GM12878 (cell line): ENCODE data around the gene REEP3. TPM values are rescaled to one million over a fixed set of nuclear protein-coding genes. Genes with fewer than 3 reads are reported as not detected.
"Not testable (repeated sequence)": the region's sequence is repeated elsewhere in the genome, so short reads cannot be mapped to it uniquely, and the experiment has no call there.

Experiments
- ATAC-seq: fragments of 200-7000 bp; cut with Tn5 transposase; 3 replicates; pipeline ENCODE4 v1.9.1; 2020; ENCODE audit warnings: mild to moderate bottlenecking, moderate library complexity
- BruUV-seq: library from RNA; stranded (reverse); fragments of 400-500 nt; replicated peaks from 2 replicates; lab custom pipeline; 2021; lab: Mats Ljungman, UMichigan
- CTCF ChIA-PET: fragments of 300-600 bp; sonication (Branson Sonifier 250); formaldehyde crosslinking; extraction: SDS; loops from one replicate; lab custom pipeline; 2021; ENCODE audit warnings: inconsistent platforms; lab: Yijun Ruan, JAX
- POLR2A ChIA-PET: fragments of 350-600 bp; formaldehyde crosslinking; extraction: SDS; loops from one replicate; lab custom pipeline; 2021; ENCODE audit warnings: inconsistent platforms; lab: Charles Lee
- RAD21 ChIA-PET: fragments of 300-600 bp; sonication (Branson Sonifier 250); formaldehyde crosslinking; loops from one replicate; lab custom pipeline; 2023; ENCODE audit warnings: antibody characterized with exemption; ENCODE audit not compliant: unreplicated experiment; lab: Charles Lee
- SMC1A ChIA-PET: fragments of 300-600 bp; sonication (Branson Sonifier 250); formaldehyde crosslinking; loops from one replicate; lab custom pipeline; 2023; ENCODE audit not compliant: unreplicated experiment, uncharacterized antibody; lab: Charles Lee
- DNase-seq: peaks from one replicate; pipeline ENCODE4 v3.0.0-alpha.2; 2011; ENCODE audit warnings: low read depth, low spot score
- FAIRE-seq: peaks from 3 replicates; lab custom pipeline; 2011; peaks lifted over from hg19 to GRCh38; lab: Jason Lieb, UNC
- H2AFZ ChIP-seq: 2 replicates; pipeline ENCODE4 v1.6.0; 2011; ENCODE audit warnings: low read depth, low read length, control low read depth; ENCODE audit not compliant: control insufficient read depth
- H3K27ac ChIP-seq: 2 replicates; pipeline ENCODE4 v1.5.1; 2011; ENCODE audit warnings: control low read depth; ENCODE audit not compliant: control insufficient read depth, insufficient read depth
- H3K27me3 ChIP-seq, 2 experiments: replicated peaks in 1 of 2; 2 replicates each; pipeline versions ENCODE4 v1.6.0 to v1.6.1; 2011; ENCODE audit warnings: low read length in 1 of 2; ENCODE audit not compliant: control insufficient read depth in 2 of 2, insufficient read depth in 2 of 2
- H3K36me3 ChIP-seq, 2 experiments: 2 replicates each; pipeline ENCODE4 v1.5.1; 2011; ENCODE audit warnings: low read length in 1 of 2; ENCODE audit not compliant: control insufficient read depth in 2 of 2, insufficient read depth in 2 of 2
- H3K4me1 ChIP-seq: 2 replicates; pipeline ENCODE4 v1.6.1; 2011; ENCODE audit warnings: mild to moderate bottlenecking, low read length, moderate library complexity, mixed read lengths; ENCODE audit not compliant: control insufficient read depth, insufficient read depth
- H3K4me2 ChIP-seq: 2 replicates; pipeline ENCODE4 v1.6.0; 2011; ENCODE audit warnings: control low read depth; ENCODE audit not compliant: control insufficient read depth, insufficient read depth
- H3K4me3 ChIP-seq: fragments of 200-600 bp; sonication (generic); 2 replicates; pipeline ENCODE4 v1.5.1; 2016
- H3K79me2 ChIP-seq: 2 replicates; pipeline ENCODE4 v1.6.0; 2011; ENCODE audit warnings: low read length; ENCODE audit not compliant: control insufficient read depth, insufficient read depth
- H3K9ac ChIP-seq: 2 replicates; pipeline ENCODE4 v1.8.0; 2011; ENCODE audit warnings: low read length, control low read depth, mixed read lengths; ENCODE audit not compliant: control insufficient read depth, insufficient read depth
- H3K9me3 ChIP-seq: replicated peaks from 3 replicates; pipeline ENCODE4 v1.5.1; 2011; ENCODE audit warnings: mild to moderate bottlenecking, low read length; ENCODE audit not compliant: control insufficient read depth, insufficient read depth
- H4K20me1 ChIP-seq: 2 replicates; pipeline ENCODE4 v1.6.0; 2011; ENCODE audit not compliant: control insufficient read depth, insufficient read depth
- CBX5 ChIP-seq: sonication (generic); IDR thresholded peaks from 2 replicates; pipeline ENCODE4 v1.6.1; 2016; ENCODE audit warnings: low read depth, moderate library complexity, mild to moderate bottlenecking, inconsistent platforms
- CHD2 ChIP-seq: IDR thresholded peaks from 2 replicates; pipeline ENCODE4 v1.6.1; 2011; ENCODE audit warnings: low read depth, low read length, improper control_type of control experiment, borderline replicate concordance
- EZH2 ChIP-seq: IDR thresholded peaks from 2 replicates; pipeline ENCODE4 v1.6.1; 2012; ENCODE audit warnings: low read depth, mild to moderate bottlenecking, control low read depth, inconsistent platforms, low read length, borderline replicate concordance; ENCODE audit not compliant: control insufficient read depth
- FOXM1 ChIP-seq: IDR thresholded peaks from 2 replicates; pipeline ENCODE4 v1.6.1; 2012; ENCODE audit warnings: low read depth, mild to moderate bottlenecking, inconsistent platforms, low read length, moderate library complexity
- JUNB ChIP-seq: IDR thresholded peaks from 2 replicates; pipeline ENCODE4 v1.6.1; 2016; ENCODE audit warnings: antibody characterized with exemption, mild to moderate bottlenecking
- KAT2A ChIP-seq: conservative IDR thresholded peaks from 2 replicates; pipeline ENCODE4 v1.6.1; 2011; ENCODE audit warnings: low read depth, low read length; ENCODE audit not compliant: control insufficient read depth
- MYC ChIP-seq: IDR thresholded peaks from 2 replicates; pipeline ENCODE4 v1.6.1; 2011; ENCODE audit warnings: mild to moderate bottlenecking, low read length, moderate library complexity, inconsistent platforms; ENCODE audit not compliant: insufficient read depth, insufficient replicate concordance, insufficient read length, severe bottlenecking
- NFXL1 ChIP-seq: fragments of 450-650 bp; IDR thresholded peaks from 2 replicates; pipeline ENCODE4 v1.6.1; 2017; ENCODE audit warnings: antibody characterized with exemption, mild to moderate bottlenecking, borderline replicate concordance
- NR2F1 ChIP-seq: fragments of 450-650 bp; conservative IDR thresholded peaks from 2 replicates; pipeline ENCODE4 v1.6.1; 2017; ENCODE audit warnings: mild to moderate bottlenecking
- RELA ChIP-seq: fragments of 450-650 bp; IDR thresholded peaks from 2 replicates; pipeline ENCODE4 v1.8.0; 2014; ENCODE audit warnings: borderline replicate concordance; ENCODE audit not compliant: partially characterized antibody
- WGBS: methylation state at CpG from one replicate; pipeline ENCODE4 v1.1.6; 2016; ENCODE audit warnings: low lambda C conversion rate; ENCODE audit not compliant: insufficient replicate concordance, insufficient coverage; ENCODE audit errors: missing lambda C conversion rate; 5-methylcytosine and 5-hydroxymethylcytosine counted together
- in situ Hi-C: fragments of 300-500 bp; cut with MboI; formaldehyde crosslinking; loops from 9 replicates; pipeline ENCODE4 v1.14.3; 2018; ENCODE audit warnings: mixed read lengths
- intact Hi-C: fragments of 100-400 bp; cut with micrococcal nuclease; formaldehyde crosslinking; loops from one replicate; pipeline ENCODE4 v1.14.2; 2022; ENCODE audit not compliant: unreplicated experiment
- polyA plus RNA-seq, 11 experiments: library from polyadenylated mRNA; depleted of rRNA in 4 of 11; unstranded in 6 of 11; stranded (reverse) in 5 of 11; fragments of >200 nt; fragmentation: Nextera tagmentation in 4 of 11; fragmentation: Illumina TruSeq in 1 of 11; extraction: Ambion mirVana in 4 of 11; extraction: Trizol in 1 of 11; gene quantifications; 1 replicate in 1 of 11; 2 replicates in 10 of 11; pipeline versions ENCODE4 v1.2.1 to v1.2.3, GENCODE V29; 2011 to 2016; ENCODE audit warnings: inconsistent platforms in 2 of 11, missing spikeins in 2 of 11, low read depth in 1 of 11
- total RNA-seq, 4 experiments: library from RNA; depleted of rRNA in 3 of 4; stranded (reverse); fragments of >200 nt in 3 of 4; fragmentation: Illumina TruSeq in 1 of 4; extraction: Trizol in 1 of 4; gene quantifications; 2 replicates each; pipeline versions ENCODE4 v1.2.1 to v1.2.3, GENCODE V29; 2013 to 2021
- TF ChIP-seq, protein P1 (sequence below): IDR thresholded peaks from 2 replicates; pipeline ENCODE4 v1.6.1; 2012; ENCODE audit warnings: improper control_type of control experiment, low read depth, low read length; ENCODE audit not compliant: insufficient replicate concordance
- TF ChIP-seq, protein P2 (sequence below): IDR thresholded peaks from 2 replicates; pipeline ENCODE4 v1.6.1; 2011; ENCODE audit warnings: borderline replicate concordance, low read depth, mild to moderate bottlenecking, moderate library complexity, mixed read lengths, low read length; ENCODE audit not compliant: insufficient read depth; ENCODE audit errors: extremely low read length
- TF ChIP-seq, protein P3 (sequence below): IDR thresholded peaks from 2 replicates; pipeline ENCODE4 v1.6.1; 2011; ENCODE audit warnings: borderline replicate concordance, low read depth, mild to moderate bottlenecking, moderate library complexity, low read length; ENCODE audit not compliant: insufficient read depth, poor library complexity, severe bottlenecking

The REEP3 gene
- total and polyA plus RNA-seq, 10 of the 15 experiments (the other 5 are each of a cell fraction or from before 2014, with no cell fraction given): 4.9 to 25.9 (median 16.2) TPM

DNA sequence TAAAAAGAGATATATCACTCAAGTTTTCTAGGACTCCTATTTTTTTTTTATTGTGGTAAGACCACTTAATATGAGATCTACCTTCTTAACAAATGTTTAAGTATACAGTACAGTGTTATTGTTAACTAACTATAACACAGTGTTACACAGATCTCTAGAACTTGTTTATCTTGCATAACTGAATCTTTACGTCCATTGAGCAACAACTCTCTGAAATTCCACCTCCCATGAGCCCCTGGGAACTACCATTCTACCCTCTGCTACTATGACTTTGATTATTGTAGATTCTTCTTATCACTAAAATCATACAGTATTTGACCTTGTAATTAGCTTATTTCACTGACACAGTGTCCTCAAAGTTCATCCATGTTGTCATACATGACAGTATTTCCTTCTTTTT is 22.5 kb upstream of the REEP3 start (continued):
- TF ChIP-seq, protein P1, sequence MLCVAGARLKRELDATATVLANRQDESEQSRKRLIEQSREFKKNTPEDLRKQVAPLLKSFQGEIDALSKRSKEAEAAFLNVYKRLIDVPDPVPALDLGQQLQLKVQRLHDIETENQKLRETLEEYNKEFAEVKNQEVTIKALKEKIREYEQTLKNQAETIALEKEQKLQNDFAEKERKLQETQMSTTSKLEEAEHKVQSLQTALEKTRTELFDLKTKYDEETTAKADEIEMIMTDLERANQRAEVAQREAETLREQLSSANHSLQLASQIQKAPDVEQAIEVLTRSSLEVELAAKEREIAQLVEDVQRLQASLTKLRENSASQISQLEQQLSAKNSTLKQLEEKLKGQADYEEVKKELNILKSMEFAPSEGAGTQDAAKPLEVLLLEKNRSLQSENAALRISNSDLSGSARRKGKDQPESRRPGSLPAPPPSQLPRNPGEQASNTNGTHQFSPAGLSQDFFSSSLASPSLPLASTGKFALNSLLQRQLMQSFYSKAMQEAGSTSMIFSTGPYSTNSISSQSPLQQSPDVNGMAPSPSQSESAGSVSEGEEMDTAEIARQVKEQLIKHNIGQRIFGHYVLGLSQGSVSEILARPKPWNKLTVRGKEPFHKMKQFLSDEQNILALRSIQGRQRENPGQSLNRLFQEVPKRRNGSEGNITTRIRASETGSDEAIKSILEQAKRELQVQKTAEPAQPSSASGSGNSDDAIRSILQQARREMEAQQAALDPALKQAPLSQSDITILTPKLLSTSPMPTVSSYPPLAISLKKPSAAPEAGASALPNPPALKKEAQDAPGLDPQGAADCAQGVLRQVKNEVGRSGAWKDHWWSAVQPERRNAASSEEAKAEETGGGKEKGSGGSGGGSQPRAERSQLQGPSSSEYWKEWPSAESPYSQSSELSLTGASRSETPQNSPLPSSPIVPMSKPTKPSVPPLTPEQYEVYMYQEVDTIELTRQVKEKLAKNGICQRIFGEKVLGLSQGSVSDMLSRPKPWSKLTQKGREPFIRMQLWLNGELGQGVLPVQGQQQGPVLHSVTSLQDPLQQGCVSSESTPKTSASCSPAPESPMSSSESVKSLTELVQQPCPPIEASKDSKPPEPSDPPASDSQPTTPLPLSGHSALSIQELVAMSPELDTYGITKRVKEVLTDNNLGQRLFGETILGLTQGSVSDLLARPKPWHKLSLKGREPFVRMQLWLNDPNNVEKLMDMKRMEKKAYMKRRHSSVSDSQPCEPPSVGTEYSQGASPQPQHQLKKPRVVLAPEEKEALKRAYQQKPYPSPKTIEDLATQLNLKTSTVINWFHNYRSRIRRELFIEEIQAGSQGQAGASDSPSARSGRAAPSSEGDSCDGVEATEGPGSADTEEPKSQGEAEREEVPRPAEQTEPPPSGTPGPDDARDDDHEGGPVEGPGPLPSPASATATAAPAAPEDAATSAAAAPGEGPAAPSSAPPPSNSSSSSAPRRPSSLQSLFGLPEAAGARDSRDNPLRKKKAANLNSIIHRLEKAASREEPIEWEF: no peak
- TF ChIP-seq NFXL1 (no peak), KAT2A (no peak), CHD2 (no peak), MYC (no peak), JUNB (no peak), EZH2 (no peak), NR2F1 (no peak), CBX5 (no peak), FOXM1 (no peak), RELA (no peak)
- TF ChIP-seq, protein P2, sequence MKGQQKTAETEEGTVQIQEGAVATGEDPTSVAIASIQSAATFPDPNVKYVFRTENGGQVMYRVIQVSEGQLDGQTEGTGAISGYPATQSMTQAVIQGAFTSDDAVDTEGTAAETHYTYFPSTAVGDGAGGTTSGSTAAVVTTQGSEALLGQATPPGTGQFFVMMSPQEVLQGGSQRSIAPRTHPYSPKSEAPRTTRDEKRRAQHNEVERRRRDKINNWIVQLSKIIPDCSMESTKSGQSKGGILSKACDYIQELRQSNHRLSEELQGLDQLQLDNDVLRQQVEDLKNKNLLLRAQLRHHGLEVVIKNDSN: no peak
- TF ChIP-seq, protein P3, sequence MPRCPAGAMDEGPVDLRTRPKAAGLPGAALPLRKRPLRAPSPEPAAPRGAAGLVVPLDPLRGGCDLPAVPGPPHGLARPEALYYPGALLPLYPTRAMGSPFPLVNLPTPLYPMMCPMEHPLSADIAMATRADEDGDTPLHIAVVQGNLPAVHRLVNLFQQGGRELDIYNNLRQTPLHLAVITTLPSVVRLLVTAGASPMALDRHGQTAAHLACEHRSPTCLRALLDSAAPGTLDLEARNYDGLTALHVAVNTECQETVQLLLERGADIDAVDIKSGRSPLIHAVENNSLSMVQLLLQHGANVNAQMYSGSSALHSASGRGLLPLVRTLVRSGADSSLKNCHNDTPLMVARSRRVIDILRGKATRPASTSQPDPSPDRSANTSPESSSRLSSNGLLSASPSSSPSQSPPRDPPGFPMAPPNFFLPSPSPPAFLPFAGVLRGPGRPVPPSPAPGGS: no peak
- TF ChIP-seq, all 136 proteins: peak for 0

DNA sequence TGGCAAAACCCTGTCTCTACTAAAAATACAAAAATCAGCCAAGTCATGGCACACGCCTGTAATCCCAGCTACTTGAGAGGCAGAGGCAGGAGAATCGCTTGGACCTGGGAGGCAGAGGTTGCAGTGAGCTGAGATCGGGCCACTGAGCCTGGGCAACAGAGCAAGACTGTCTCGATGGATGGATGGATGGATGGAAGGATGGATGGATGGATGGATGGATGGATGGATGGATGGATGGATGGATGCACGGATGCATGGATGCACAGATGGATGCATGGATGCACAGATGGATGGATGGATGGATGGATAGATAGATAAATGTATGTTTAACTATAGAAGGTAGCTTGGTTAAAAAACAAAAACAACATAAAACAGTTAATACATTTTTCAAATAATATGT is 20.6 kb upstream of the REEP3 start:
- intact Hi-C loops, H3K4me2 ChIP-seq, H3K9me3 ChIP-seq, H3K9ac ChIP-seq, RAD21 ChIA-PET, H4K20me1 ChIP-seq, POLR2A ChIA-PET, BruUV-seq, H3K27me3 ChIP-seq, DNase-seq, H3K4me3 ChIP-seq, H3K36me3 ChIP-seq, H3K4me1 ChIP-seq, in situ Hi-C loops, ATAC-seq, H3K27ac ChIP-seq, FAIRE-seq, H2AFZ ChIP-seq: not testable (repeated sequence)
- 97% methylated on average over 5 of the region's 5 CpGs for WGBS
- ChIA-PET SMC1A (interaction anchor here (1.0 kb wide), 1 partner anchor 15 kb away, joined by 4 read pairs; no protein-coding TSS in a partner anchor), CTCF (interaction anchor here (0.6 to 1.1 kb wide), 3 partner anchors 9 to 333 kb away, joined by 3 read pairs; no protein-coding TSS in a partner anchor)
- H3K79me2 ChIP-seq: peaks cover 22% of the 10 kb centered on the region
